Stimulated activated CD8-positive, alpha-beta memory T cell treated with anti-CD3 and anti-CD28 coated beads, Interleukin-4, amount 100 ng/mL, for 4 hours (primary cell): ENCODE measurements around the gene REG4.
A peak's percentile ranks its signal among the peaks of the same experiment; 100 is the strongest.
"Not testable (repeated sequence)": the region's sequence is repeated elsewhere in the genome, so short reads cannot be mapped to it uniquely, and the experiment has no call there.

Experiments
- DNase-seq, 2 donors: peaks; one replicate each; pipeline ENCODE4 v3.0.0-alpha.2; 2020; ENCODE audit warnings: low read depth in 2 of 2, low spot score in 1 of 2

REG4 gene

GRCh38 chr1:119811387-119811786 is at the start of gene REG4:
Gene REG4 (minus strand): TSS chr1:119811460. CDS start chr1:119808769, 2,691 bp downstream.
- DNase-seq, result no peak

- no peak for DNase-seq
Observed at GRCh38 chr1:119859647-119860046, 48.4 kb upstream of the REG4 start.

GRCh38 chr1:119858556-119859214 is 47.4 kb upstream of the REG4 start:
- not testable (repeated sequence) for DNase-seq

- no peak for DNase-seq
Observed at GRCh38 chr1:119858126-119858525, 46.9 kb upstream of the REG4 start.

- DNase-seq, result no peak
Observed at GRCh38 chr1:119853155-119853554, 41.9 kb upstream of the REG4 start.

GRCh38 chr1:119844206-119844605 is 32.9 kb upstream of the REG4 start:
- DNase-seq, result not testable (repeated sequence)

GRCh38 chr1:119841306-119841705 is 30.0 kb upstream of the REG4 start:
- DNase-seq, result no peak

GRCh38 chr1:119840745-119841144 is 29.5 kb upstream of the REG4 start:
- DNase-seq, result no peak

- DNase-seq, result no peak
Observed at GRCh38 chr1:119838236-119838635, 27.0 kb upstream of the REG4 start.

GRCh38 chr1:119834990-119835389 is 23.7 kb upstream of the REG4 start:
- DNase-seq, result no peak

GRCh38 chr1:119831027-119831426 is 19.8 kb upstream of the REG4 start:
- DNase-seq, result no peak

- no peak for DNase-seq
Observed at GRCh38 chr1:119829625-119830024, 18.4 kb upstream of the REG4 start.

GRCh38 chr1:119829006-119829405 is 17.7 kb upstream of the REG4 start:
- not testable (repeated sequence) for DNase-seq

GRCh38 chr1:119828266-119828665 is 17.0 kb upstream of the REG4 start:
- no peak for DNase-seq

- no peak for DNase-seq
Observed at GRCh38 chr1:119827010-119827409, 15.8 kb upstream of the REG4 start.

GRCh38 chr1:119822406-119822805 is 11.1 kb upstream of the REG4 start:
- no peak for DNase-seq

- DNase-seq, result no peak
Observed at GRCh38 chr1:119818181-119818580, 6.9 kb upstream of the REG4 start.

- no peak for DNase-seq
Observed at GRCh38 chr1:119816407-119816806, 5.1 kb upstream of the REG4 start.

GRCh38 chr1:119815928-119816327 is 4.7 kb upstream of the REG4 start:
- no peak for DNase-seq

- DNase-seq, result no peak
Observed at GRCh38 chr1:119815361-119815760, 4.1 kb upstream of the REG4 start.

GRCh38 chr1:119814288-119814687 is 3.0 kb upstream of the REG4 start:
- DNase-seq, result no peak

- DNase-seq, result no peak
Observed at GRCh38 chr1:119811985-119812557, 811 bp upstream of the REG4 start.

- peak; percentile 33 to 37 for DNase-seq
Observed at GRCh38 chr1:119808972-119809550, 2.2 kb downstream of the REG4 start.
